Kidney (tissue), 14 donors: ENCODE measurements around the gene PLEKHA6. TPM values are rescaled to one million over a fixed set of nuclear protein-coding genes. Genes with fewer than 3 reads are reported as not detected.
A peak's percentile ranks its signal among the peaks of the same experiment; 100 is the strongest.

ENCODE experiments used
- DNase-seq, 5 donors: peaks; one replicate each; pipeline ENCODE4 v3.0.0-alpha.2; 2013 to 2020
- FAIRE-seq: peaks from 2 replicates; lab custom pipeline; 2012; peaks lifted over from hg19 to GRCh38; lab: Jason Lieb, UNC
- H3K27ac ChIP-seq, 2 donors: one replicate each; pipeline ENCODE4 v1.7.0; 2013; ENCODE audit warnings: low read depth in 2 of 2, low read length in 2 of 2, inconsistent platforms in 1 of 2
- H3K27me3 ChIP-seq: one replicate; pipeline ENCODE4 v1.7.1; 2013; ENCODE audit warnings: low read length, inconsistent platforms; ENCODE audit not compliant: control insufficient read depth, insufficient read depth
- H3K36me3 ChIP-seq, 3 donors: one replicate each; pipeline versions ENCODE4 v1.7.0 to v1.7.1; 2013; ENCODE audit warnings: low read length in 3 of 3, control low read depth in 1 of 3, inconsistent platforms in 1 of 3; ENCODE audit not compliant: insufficient read depth in 3 of 3, control insufficient read depth in 2 of 3
- H3K4me1 ChIP-seq, 3 donors: one replicate each; pipeline versions ENCODE4 v1.7.0 to v1.7.1; 2013; ENCODE audit warnings: low read length in 3 of 3, inconsistent platforms in 1 of 3, low read depth in 1 of 3; ENCODE audit not compliant: control insufficient read depth in 2 of 3, insufficient read depth in 2 of 3
- H3K4me3 ChIP-seq, 3 donors: one replicate each; pipeline versions ENCODE4 v1.7.0 to v1.8.1; 2013; ENCODE audit warnings: low read length in 3 of 3, control low read depth in 1 of 3, inconsistent platforms in 1 of 3
- H3K9ac ChIP-seq, 3 donors: one replicate each; pipeline versions ENCODE4 v1.7.0 to v1.7.1; 2013; ENCODE audit warnings: low read length in 3 of 3, control low read depth in 1 of 3, inconsistent platforms in 1 of 3
- H3K9me3 ChIP-seq, 3 donors: one replicate each; pipeline versions ENCODE4 v1.7.0 to v1.7.1; 2013; ENCODE audit warnings: low read length in 3 of 3, control low read depth in 1 of 3, inconsistent platforms in 1 of 3; ENCODE audit not compliant: control insufficient read depth in 2 of 3, insufficient read depth in 1 of 3
- intact Hi-C: fragments of 100-400 bp; cut with DNase I; formaldehyde crosslinking; loops from one replicate; pipeline ENCODE4 v1.11.1; 2022
- polyA plus RNA-seq: library from polyadenylated mRNA; stranded (reverse); fragments of 350-450 nt; fragmentation: Illumina TruSeq; extraction: RNeasy Lipid Tissue Mini Kit (QIAGEN cat#74804); gene quantifications from one replicate; pipeline ENCODE4 v1.2.3, GENCODE V29; 2014; ENCODE audit warnings: low read depth, low replicate concordance; ENCODE audit not compliant: insufficient read depth
- total RNA-seq: library from RNA; stranded (reverse); fragmentation: NEBNext Ultra II Directional; extraction: Animal tissue kit (Norgen Biotek cat#: 25700); gene quantifications from one replicate; pipeline ENCODE4 v1.2.1, GENCODE V29; 2021
- TF ChIP-seq, protein P1 (sequence below): IDR thresholded peaks from 3 replicates; pipeline ENCODE4 v1.5.1; 2012; ENCODE audit warnings: mild to moderate bottlenecking, moderate library complexity, borderline replicate concordance; ENCODE audit not compliant: insufficient read depth; ENCODE audit errors: extremely low read depth
- donor health status: control.
- donor health status: control.
- donor health status: control.
- donor health status: control.
- donor health status: control.
- donor health status: DM: yes; HTN: yes; CAD: no.
- donor health status: Normal renal cell carcinoma (clear cell type).

PLEKHA6 gene
- total and polyA plus RNA-seq, 2 donors from 2014 or later: 17.5 to 65.1 TPM

DNA sequence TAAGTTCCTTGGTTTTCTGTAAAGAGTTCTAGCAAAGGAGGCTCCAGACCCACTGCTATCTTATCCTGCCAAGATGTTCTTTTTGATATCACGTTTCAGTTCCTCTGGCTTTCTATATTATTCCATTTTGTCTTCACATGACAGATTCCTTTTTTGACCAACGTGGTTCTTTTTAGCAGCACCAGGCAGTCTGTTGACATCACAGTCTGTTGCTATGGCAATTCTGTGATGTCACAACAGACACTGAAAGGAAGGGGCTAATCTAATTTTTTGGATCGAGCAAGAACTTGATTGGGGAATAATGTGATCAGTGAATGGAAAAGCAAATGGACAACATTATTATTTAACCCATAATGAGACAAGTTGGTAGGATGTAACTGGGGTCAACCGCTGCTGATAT, 81.5 kb downstream of the PLEKHA6 start:
- peaks cover 3 to 11% (median 5%) of the 10 kb centered on the region in 3 donors for H3K36me3 ChIP-seq
- H3K27ac ChIP-seq: peak overlapping the region; percentile 36 to 46
- no peaks in the 10 kb centered on the region for H3K27me3 ChIP-seq
- peaks cover 20 to 68% (median 59%) of the 10 kb centered on the region in 3 donors for H3K4me1 ChIP-seq
- peak overlapping the region; percentile 7 to 45 (median 34) for H3K4me3 ChIP-seq
- TF ChIP-seq, protein P1, sequence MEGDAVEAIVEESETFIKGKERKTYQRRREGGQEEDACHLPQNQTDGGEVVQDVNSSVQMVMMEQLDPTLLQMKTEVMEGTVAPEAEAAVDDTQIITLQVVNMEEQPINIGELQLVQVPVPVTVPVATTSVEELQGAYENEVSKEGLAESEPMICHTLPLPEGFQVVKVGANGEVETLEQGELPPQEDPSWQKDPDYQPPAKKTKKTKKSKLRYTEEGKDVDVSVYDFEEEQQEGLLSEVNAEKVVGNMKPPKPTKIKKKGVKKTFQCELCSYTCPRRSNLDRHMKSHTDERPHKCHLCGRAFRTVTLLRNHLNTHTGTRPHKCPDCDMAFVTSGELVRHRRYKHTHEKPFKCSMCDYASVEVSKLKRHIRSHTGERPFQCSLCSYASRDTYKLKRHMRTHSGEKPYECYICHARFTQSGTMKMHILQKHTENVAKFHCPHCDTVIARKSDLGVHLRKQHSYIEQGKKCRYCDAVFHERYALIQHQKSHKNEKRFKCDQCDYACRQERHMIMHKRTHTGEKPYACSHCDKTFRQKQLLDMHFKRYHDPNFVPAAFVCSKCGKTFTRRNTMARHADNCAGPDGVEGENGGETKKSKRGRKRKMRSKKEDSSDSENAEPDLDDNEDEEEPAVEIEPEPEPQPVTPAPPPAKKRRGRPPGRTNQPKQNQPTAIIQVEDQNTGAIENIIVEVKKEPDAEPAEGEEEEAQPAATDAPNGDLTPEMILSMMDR: no peak
- no peak overlapping the region for H3K9ac ChIP-seq
- FAIRE-seq (no peak), DNase-seq (peak in 2 of 5 donors; percentile 68 to 82)
- intact Hi-C loops: no loop called here
- no peaks in the 10 kb centered on the region for H3K9me3 ChIP-seq

DNA sequence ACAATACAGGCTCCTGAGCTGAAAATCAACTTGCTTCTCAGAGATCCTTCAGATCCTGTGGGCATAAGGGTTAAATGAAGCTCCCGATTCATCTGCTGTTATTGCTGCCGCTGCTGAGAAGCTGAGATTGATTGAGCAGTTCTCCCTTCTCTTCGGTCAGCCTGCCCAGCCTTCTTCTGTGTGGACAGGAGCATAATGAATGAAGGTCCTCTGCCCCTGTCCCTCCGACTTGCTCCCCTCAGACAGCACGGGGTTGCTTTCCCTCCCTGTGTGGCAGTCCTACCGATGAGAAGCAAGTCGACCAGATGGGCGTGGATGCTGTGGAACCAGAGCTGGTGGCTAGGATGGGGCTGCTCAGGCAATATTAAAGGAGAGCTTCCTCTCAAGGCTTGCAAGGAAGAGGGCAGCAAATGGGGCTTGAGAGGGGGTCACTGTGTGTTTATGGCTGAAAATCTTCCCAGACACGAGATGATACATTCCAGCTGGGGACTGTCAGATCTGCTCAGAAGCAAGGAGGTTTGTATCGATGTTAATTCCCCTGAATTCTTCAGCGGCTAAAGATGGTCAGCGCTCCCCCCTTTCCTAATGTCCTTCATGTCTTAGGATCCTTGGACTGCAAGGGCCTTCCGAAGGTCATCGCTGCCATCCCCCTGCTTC, 82.0 kb downstream of the PLEKHA6 start:
- DNase-seq (peak in 3 of 5 donors; percentile 53 to 80 (median 64)), FAIRE-seq (no peak)
- Histone ChIP-seq H3K9ac (peak overlapping the region in 2 of 3 donors; percentile 5 to 30), H3K36me3 (peaks cover 8 to 16% (median 10%) of the 10 kb centered on the region in 3 donors), H3K27ac (peak overlapping the region; percentile 42 to 72), H3K4me3 (peak overlapping the region; percentile 3 to 45 (median 38)), H3K9me3 (peaks cover 0 to 1% (median 0%) of the 10 kb centered on the region in 3 donors), H3K27me3 (no peaks in the 10 kb centered on the region), H3K4me1 (peaks cover 18 to 66% (median 59%) of the 10 kb centered on the region in 3 donors)
- intact Hi-C loops: no loop called here
- TF ChIP-seq, protein P1: no peak

DNA sequence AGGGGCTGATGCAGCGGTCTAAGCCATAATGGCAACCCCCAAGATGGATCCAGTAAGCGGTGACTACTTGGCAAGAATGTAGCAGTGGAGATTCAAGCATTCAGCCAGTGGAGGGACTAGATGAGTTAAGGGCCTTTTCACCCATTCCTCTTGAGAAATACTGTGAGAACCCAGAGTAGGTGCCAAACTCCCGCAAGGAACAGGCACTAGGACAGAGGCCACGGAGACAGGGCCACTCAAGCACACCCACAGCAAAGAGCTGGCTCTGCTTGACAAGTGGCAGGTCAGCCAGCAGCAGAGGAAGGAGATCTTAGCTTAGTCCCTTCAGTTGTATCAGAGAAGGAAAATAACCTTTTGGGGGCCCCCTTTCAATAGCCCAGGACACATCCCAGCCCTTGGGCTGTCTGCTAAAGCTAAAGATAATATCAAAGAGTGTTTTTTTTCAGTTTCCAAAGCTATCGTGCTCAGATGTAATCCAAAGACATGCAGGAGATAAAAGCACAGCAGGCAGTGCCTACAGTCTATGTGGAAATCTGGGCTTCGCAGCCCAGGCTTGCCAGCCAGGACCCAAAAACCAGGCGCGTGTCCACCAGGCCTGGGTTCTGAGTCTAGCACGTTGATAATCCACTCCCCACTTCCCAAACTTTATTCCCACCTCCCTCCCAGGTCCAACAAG, 83.9 kb downstream of the PLEKHA6 start:
- Histone ChIP-seq H3K4me3 (peak overlapping the region in 2 of 3 donors; percentile 19 to 45), H3K27ac (peak overlapping the region; percentile 39 to 72), H3K9me3 (peaks cover 0 to 1% (median 0%) of the 10 kb centered on the region in 3 donors), H3K9ac (peak overlapping the region in 1 of 3 donors; percentile 16), H3K4me1 (peaks cover 13 to 53% (median 46%) of the 10 kb centered on the region in 3 donors), H3K36me3 (peaks cover 11 to 30% (median 18%) of the 10 kb centered on the region in 3 donors), H3K27me3 (no peaks in the 10 kb centered on the region)
- FAIRE-seq: no peak
- TF ChIP-seq, protein P1: no peak
- intact Hi-C loops: no loop called here
- no peak for DNase-seq
